ENCODE measurements around the gene PROM1. TPM values are rescaled to one million over a fixed set of nuclear protein-coding genes. Genes with fewer than 3 reads are reported as not detected.

PROM1 gene
- total RNA-seq, 1 experiment from 2014 or later, result 65.1 TPM

- TF ChIP-seq AR (CRISPR knock-in tag; IDR thresholded peaks at IDR 0.05), result no peak
- TF ChIP-seq NR3C1 (CRISPR knock-in tag; conservative IDR thresholded peaks at IDR 0.05; ENCODE audit: low read depth), result no peak
- no peak for TF ChIP-seq ZNF219 (CRISPR knock-in tag; IDR thresholded peaks at IDR 0.05; ENCODE audit: borderline replicate concordance)
- TF ChIP-seq OVOL2 (CRISPR knock-in tag; IDR thresholded peaks at IDR 0.05; ENCODE audit: borderline replicate concordance), result no peak
- no peak for TF ChIP-seq FOXP4 (CRISPR knock-in tag; IDR thresholded peaks at IDR 0.05)
- no peak for TF ChIP-seq CDX4 (CRISPR knock-in tag; IDR thresholded peaks at IDR 0.05; ENCODE audit: borderline replicate concordance)
- no peak for TF ChIP-seq NFYB (CRISPR knock-in tag; conservative IDR thresholded peaks at IDR 0.05; ENCODE audit: low read depth)
- no peak for TF ChIP-seq HMGXB4 (CRISPR knock-in tag; IDR thresholded peaks at IDR 0.05)
- no peak for TF ChIP-seq PRRX2 (CRISPR knock-in tag; IDR thresholded peaks at IDR 0.05)
- TF ChIP-seq EMX1 (CRISPR knock-in tag; IDR thresholded peaks at IDR 0.05), result no peak
- TF ChIP-seq ATF1 (CRISPR knock-in tag; IDR thresholded peaks at IDR 0.05), result no peak
Measured at GRCh38 chr4:15936495-15936894, 147.3 kb downstream of the PROM1 start (continued).

GRCh38 chr4:15935504-15936402 is 148.1 kb downstream of the PROM1 start:
- Mint-ChIP-seq H3K4me1 (peaks cover 11% of the 10 kb centered on the region), H3K27me3 (ENCODE audit: low read depth) (no peaks in the 10 kb centered on the region), H3K4me3 (no peak overlapping the region), H3K27ac (no peak overlapping the region), H3K36me3 (no peaks in the 10 kb centered on the region), H3K9me3 (no peaks in the 10 kb centered on the region)
- ChIA-PET CTCF (interaction anchor here (1.5 to 2.7 kb wide), 4 partner anchors 20 to 130 kb away, joined by 5 to 9 read pairs (median 6); no protein-coding TSS in a partner anchor), POLR2A (no interaction called here)
- no peak for DNase-seq (ENCODE audit: low spot score)
- no peak for ATAC-seq
- TF ChIP-seq CREM (CRISPR knock-in tag; IDR thresholded peaks at IDR 0.05) (no peak), E2F5 (CRISPR knock-in tag; IDR thresholded peaks at IDR 0.05) (no peak)

GRCh38 chr4:15934259-15934658 is 149.6 kb downstream of the PROM1 start:
- no peaks in the 10 kb centered on the region for H3K36me3 Mint-ChIP-seq
- ChIA-PET CTCF (interaction anchor here (1.2 to 2.7 kb wide), 2 partner anchors 22 to 52 kb away, joined by 4 to 9 read pairs; no protein-coding TSS in a partner anchor), POLR2A (interaction anchor here (0.7 kb wide), 1 partner anchor 9 kb away, joined by 3 read pairs; no protein-coding TSS in a partner anchor)
- H3K27ac Mint-ChIP-seq, result no peak overlapping the region
- peaks cover 11% of the 10 kb centered on the region for H3K4me1 Mint-ChIP-seq
- ATAC-seq, result no peak
- no peak overlapping the region for H3K4me3 Mint-ChIP-seq
- H3K27me3 Mint-ChIP-seq (ENCODE audit: low read depth), result no peaks in the 10 kb centered on the region
- no peaks in the 10 kb centered on the region for H3K9me3 Mint-ChIP-seq
- DNase-seq (ENCODE audit: low spot score), result no peak
- no peak for TF ChIP-seq SOX15 (CRISPR knock-in tag; IDR thresholded peaks at IDR 0.05)
- TF ChIP-seq ZNF317 (CRISPR knock-in tag; IDR thresholded peaks at IDR 0.05; ENCODE audit: borderline replicate concordance, low read depth), result no peak
- TF ChIP-seq JUN (CRISPR knock-in tag; IDR thresholded peaks at IDR 0.05), result no peak
- TF ChIP-seq HMGA2 (CRISPR knock-in tag; IDR thresholded peaks at IDR 0.05), result no peak
- TF ChIP-seq NFYB (CRISPR knock-in tag; conservative IDR thresholded peaks at IDR 0.05; ENCODE audit: low read depth), result no peak
- TF ChIP-seq E2F1 (CRISPR knock-in tag; IDR thresholded peaks at IDR 0.05), result no peak
- TF ChIP-seq ATF1 (CRISPR knock-in tag; IDR thresholded peaks at IDR 0.05), result no peak
- TF ChIP-seq FOXP4 (CRISPR knock-in tag; IDR thresholded peaks at IDR 0.05), result no peak
- TF ChIP-seq SMAD4 (CRISPR knock-in tag; IDR thresholded peaks at IDR 0.05), result no peak
- no peak for TF ChIP-seq TCF7 (CRISPR knock-in tag; IDR thresholded peaks at IDR 0.05; ENCODE audit: low read depth)
